Thyroid gland (tissue), 4 donors: ENCODE data around the gene CDK19.

ENCODE experiments used
- POLR2A ChIP-seq, 2 donors: fragments of 450-650 bp; IDR thresholded peaks; one replicate each; pipeline ENCODE4 v1.6.1; 2017; ENCODE audit warnings: antibody characterized with exemption in 2 of 2, mild to moderate bottlenecking in 2 of 2, moderate library complexity in 1 of 2
- TF ChIP-seq, protein P1 (sequence below), 6 experiments: fragments of 200-600 bp in 3 of 6; fragments of 450-650 bp in 3 of 6; sonication (generic) in 3 of 6; IDR thresholded peaks; one replicate each; pipeline ENCODE4 v1.5.1; 2016 to 2019; ENCODE audit warnings: antibody characterized with exemption in 6 of 6, mild to moderate bottlenecking in 2 of 6, inconsistent platforms in 1 of 6, moderate library complexity in 1 of 6

DNA sequence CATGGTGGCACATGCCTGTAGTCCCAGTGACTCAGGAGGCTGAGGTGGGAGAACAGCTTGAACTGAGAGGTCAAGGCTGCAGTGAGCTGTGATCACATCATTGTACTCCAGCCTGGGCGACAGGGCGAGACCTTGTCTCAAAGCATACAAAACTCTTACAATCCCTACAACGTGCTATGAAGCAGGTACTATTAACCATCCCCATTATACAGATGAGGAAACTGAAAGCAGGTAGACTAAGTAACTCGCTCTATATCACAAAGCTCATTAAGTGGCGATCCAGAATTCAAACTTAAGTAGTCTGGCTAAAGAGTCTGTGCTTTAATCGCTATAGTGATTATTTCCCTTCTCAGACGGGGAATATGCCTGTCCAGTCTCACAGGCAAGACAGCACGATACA, 54.7 kb downstream of the CDK19 start:
- TF ChIP-seq, protein P1, sequence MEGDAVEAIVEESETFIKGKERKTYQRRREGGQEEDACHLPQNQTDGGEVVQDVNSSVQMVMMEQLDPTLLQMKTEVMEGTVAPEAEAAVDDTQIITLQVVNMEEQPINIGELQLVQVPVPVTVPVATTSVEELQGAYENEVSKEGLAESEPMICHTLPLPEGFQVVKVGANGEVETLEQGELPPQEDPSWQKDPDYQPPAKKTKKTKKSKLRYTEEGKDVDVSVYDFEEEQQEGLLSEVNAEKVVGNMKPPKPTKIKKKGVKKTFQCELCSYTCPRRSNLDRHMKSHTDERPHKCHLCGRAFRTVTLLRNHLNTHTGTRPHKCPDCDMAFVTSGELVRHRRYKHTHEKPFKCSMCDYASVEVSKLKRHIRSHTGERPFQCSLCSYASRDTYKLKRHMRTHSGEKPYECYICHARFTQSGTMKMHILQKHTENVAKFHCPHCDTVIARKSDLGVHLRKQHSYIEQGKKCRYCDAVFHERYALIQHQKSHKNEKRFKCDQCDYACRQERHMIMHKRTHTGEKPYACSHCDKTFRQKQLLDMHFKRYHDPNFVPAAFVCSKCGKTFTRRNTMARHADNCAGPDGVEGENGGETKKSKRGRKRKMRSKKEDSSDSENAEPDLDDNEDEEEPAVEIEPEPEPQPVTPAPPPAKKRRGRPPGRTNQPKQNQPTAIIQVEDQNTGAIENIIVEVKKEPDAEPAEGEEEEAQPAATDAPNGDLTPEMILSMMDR (IDR thresholded peaks at IDR 0.05): no peak
- TF ChIP-seq POLR2A (IDR thresholded peaks at IDR 0.05): no peak
